ENCODE data around the gene DHRS12.

The DHRS12 gene

DNA sequence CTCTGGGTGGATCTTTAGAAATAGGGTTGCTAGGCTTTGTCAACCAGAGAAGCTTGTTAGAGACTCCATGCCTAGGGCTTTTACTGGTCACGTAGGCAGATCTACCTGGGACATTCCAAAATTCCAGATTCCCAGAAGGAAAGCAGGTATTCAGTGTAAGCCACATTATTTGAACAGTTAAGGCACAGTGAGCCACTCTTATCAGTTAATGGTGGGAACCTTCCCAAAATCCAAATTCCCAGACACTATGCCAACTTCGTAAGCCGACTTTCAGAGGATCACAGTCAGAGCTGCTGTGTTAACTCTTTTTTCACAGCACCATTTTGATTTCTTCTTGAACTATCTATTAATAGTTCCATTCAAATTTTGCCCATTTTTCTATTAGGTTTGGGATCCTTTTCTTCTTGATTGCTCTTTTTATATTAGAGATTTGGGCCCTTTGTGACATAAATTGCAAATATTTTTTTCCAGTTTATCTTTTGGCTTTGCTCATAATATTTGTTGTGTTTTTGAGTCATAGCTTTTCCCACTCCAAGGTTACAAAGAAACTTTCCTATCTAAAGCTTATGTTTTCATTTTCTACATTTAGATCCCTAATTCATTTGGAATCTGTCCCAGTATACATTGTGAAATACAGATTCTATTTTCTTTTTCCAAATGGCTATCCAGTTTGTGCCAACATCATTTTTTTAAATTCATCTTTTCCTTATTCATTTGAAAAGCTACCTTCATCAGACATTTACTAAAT is 77.3 kb downstream of the DHRS12 start:
- DNase-seq (ENCODE audit: low spot score): no peak

DNA sequence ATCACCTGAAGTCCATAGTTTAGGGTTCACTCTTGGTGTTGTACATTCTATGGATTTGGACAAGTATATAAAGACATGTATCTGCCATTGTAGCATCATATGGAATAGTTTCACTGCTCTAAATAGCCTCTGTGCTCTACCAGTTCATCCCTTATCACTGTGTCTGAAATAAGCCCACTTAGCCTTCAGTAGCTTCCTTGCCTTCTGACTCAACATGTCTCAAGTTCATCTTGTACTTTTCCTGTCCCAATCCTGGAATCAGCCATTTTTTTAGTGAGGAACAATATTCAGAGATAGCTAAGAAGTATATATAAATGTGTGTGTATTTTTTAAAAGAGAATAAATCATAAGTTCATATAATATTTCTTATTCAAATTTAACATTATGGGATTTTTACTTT is 79.2 kb downstream of the DHRS12 start:
- no peak for DNase-seq (ENCODE audit: low spot score)

DNA sequence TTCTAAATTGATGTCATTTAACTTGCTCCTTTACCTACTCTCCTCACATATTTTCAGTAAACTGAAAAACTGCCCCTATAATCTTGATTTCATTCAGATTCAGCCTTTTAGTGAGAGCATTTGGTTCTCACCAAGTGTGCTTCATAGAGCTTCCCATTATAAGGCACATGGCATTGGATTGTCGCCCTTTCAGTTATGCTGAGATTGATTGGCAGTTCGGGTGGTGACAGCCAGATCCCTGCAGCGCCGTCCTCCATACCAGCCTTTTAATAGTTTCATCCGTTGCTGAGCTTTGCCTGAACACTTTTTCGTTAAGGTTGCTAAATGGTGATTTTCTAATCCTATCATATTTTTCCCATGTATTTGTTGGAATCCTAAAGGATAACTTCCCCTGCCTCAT is 80.4 kb downstream of the DHRS12 start:
- no peak for DNase-seq (ENCODE audit: low spot score)

DNA sequence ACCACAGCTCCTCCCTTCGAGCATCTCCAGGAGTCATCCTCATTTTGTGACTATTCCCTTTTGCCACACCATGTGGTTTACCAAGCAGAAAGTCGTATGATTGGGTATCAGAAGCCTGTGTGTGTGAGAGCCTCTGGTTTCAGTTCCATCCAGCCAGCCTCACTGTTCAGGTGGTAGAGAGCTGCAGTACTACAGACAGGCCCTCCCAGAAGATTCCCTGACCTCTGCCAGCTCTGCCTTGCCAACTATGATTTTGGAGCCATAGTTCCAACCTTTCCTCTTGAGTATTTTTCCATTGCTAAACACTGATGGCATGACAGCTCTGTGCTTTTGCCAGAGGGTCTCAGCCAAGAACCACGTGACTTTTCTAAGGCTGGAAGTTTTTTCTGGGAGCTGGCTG is 82.5 kb downstream of the DHRS12 start:
- DNase-seq (ENCODE audit: low spot score): no peak

DNA sequence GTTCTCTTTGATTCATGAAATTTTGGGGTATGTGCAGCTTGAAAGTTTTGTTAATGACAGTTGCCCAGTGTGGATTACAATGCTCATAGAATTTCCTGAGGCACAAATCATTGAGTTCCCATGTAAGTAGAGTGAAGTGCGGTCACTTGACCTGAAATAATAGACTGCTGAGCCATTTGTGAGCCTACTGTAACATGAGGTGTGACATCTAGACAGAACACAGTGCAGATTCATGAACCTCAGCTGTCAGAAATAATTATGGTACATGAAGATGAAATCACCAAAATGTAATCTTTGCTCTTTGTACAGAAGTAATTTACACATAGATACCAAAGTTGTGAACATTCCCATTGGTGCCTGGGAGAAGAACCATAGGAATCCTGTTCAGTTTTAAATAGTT is 84.6 kb downstream of the DHRS12 start:
- DNase-seq (ENCODE audit: low spot score): no peak

All from AG08396 (cell line).